GM12875 (cell line): Measurements from ENCODE around the gene FOXN3.

Experiments
- H3K4me3 ChIP-seq: one replicate; pipeline ENCODE4 v1.5.1; 2011; ENCODE audit warnings: low read depth, low read length, control low read depth
- CTCF ChIP-seq: IDR thresholded peaks from 2 replicates; pipeline ENCODE4 v1.5.1; 2011; ENCODE audit warnings: low read depth, mild to moderate bottlenecking, control low read depth, inconsistent platforms, low read length, moderate library complexity, borderline replicate concordance; ENCODE audit not compliant: insufficient read depth

FOXN3 gene

GRCh38 chr14:89455412-89455811, 38.4 kb upstream of the FOXN3 start:
- no peak overlapping the region for H3K4me3 ChIP-seq
- TF ChIP-seq CTCF: no peak

GRCh38 chr14:89454996-89455395, 38.0 kb upstream of the FOXN3 start:
- TF ChIP-seq CTCF: no peak

GRCh38 chr14:89452281-89452680, 35.2 kb upstream of the FOXN3 start:
- no peak overlapping the region for H3K4me3 ChIP-seq
- no peak for TF ChIP-seq CTCF

More at GRCh38 chr14:89454996-89455395, 38.0 kb upstream of the FOXN3 start:
- H3K4me3 ChIP-seq: no peak overlapping the region

GRCh38 chr14:89451229-89451628, 34.2 kb upstream of the FOXN3 start:
- no peak for TF ChIP-seq CTCF

GRCh38 chr14:89447182-89447944, 30.3 kb upstream of the FOXN3 start:
- TF ChIP-seq CTCF: no peak
- no peak overlapping the region for H3K4me3 ChIP-seq

More at GRCh38 chr14:89451229-89451628, 34.2 kb upstream of the FOXN3 start:
- no peak overlapping the region for H3K4me3 ChIP-seq

GRCh38 chr14:89445273-89445973, 28.4 kb upstream of the FOXN3 start:
- no peak overlapping the region for H3K4me3 ChIP-seq
- no peak for TF ChIP-seq CTCF
